WI38 (cell line): Measurements from ENCODE around the gene RASGRF2.

ENCODE experiments used
- H3K4me3 ChIP-seq: 2 replicates; pipeline ENCODE4 v1.5.1; 2011; ENCODE audit warnings: low read depth, mild to moderate bottlenecking, control low read depth, low read length
- CTCF ChIP-seq: IDR thresholded peaks from 2 replicates; pipeline ENCODE4 v1.5.1; 2012; ENCODE audit warnings: low read depth, mild to moderate bottlenecking, control low read depth, low read length

Gene RASGRF2

GRCh38 chr5:81147886-81148571, 187.9 kb downstream of the RASGRF2 start:
- H3K4me3 ChIP-seq, result no peak overlapping the region
- TF ChIP-seq CTCF, result no peak

GRCh38 chr5:81151546-81151945, 191.4 kb downstream of the RASGRF2 start:
- no peak overlapping the region for H3K4me3 ChIP-seq
- TF ChIP-seq CTCF, result no peak

GRCh38 chr5:81154725-81155124, 194.6 kb downstream of the RASGRF2 start:
- no peak for TF ChIP-seq CTCF
- H3K4me3 ChIP-seq, result no peak overlapping the region

GRCh38 chr5:81156732-81157131, 196.6 kb downstream of the RASGRF2 start:
- no peak for TF ChIP-seq CTCF
- no peak overlapping the region for H3K4me3 ChIP-seq

GRCh38 chr5:81161012-81161601, 200.9 kb downstream of the RASGRF2 start:
- no peak for TF ChIP-seq CTCF
- no peak overlapping the region for H3K4me3 ChIP-seq

GRCh38 chr5:81162501-81162900, 202.3 kb downstream of the RASGRF2 start:
- TF ChIP-seq CTCF, result no peak
- H3K4me3 ChIP-seq, result no peak overlapping the region

GRCh38 chr5:81163651-81164050, 203.5 kb downstream of the RASGRF2 start:
- H3K4me3 ChIP-seq, result no peak overlapping the region
- no peak for TF ChIP-seq CTCF
